HCT116 (cell line): Measurements from ENCODE around the gene MFN2. TPM values are rescaled to one million over a fixed set of nuclear protein-coding genes. Genes with fewer than 3 reads are reported as not detected.

Experiments used
- ATAC-seq: fragments of 200-7000 bp; cut with Tn5 transposase; 2 replicates; pipeline ENCODE4 v1.9.1; 2020; ENCODE audit warnings: mild to moderate bottlenecking, moderate library complexity
- BruUV-seq: library from RNA; stranded (reverse); fragments of 400-500 nt; replicated peaks from 2 replicates; lab custom pipeline; 2021; lab: Mats Ljungman, UMichigan
- CTCF ChIA-PET: fragments of 300-600 bp; sonication (Branson Sonifier 250); formaldehyde crosslinking; loops from one replicate; lab custom pipeline; 2021; ENCODE audit warnings: antibody characterized with exemption; lab: Charles Lee
- POLR2A ChIA-PET: fragments of 300-600, 350-600 bp; sonication (Branson Sonifier 250); formaldehyde crosslinking; loops from one replicate; lab custom pipeline; 2021; ENCODE audit warnings: antibody characterized with exemption; lab: Charles Lee
- RAD21 ChIA-PET, 2 experiments: fragments of 300-600 bp; sonication (Branson Sonifier 250); formaldehyde crosslinking; loops; one replicate each; lab custom pipeline; 2023; ENCODE audit warnings: low total read pairs in 2 of 2; ENCODE audit not compliant: uncharacterized antibody in 2 of 2, unreplicated experiment in 2 of 2, low non-redundant PET in 1 of 2; lab: Charles Lee
- DNase-seq: peaks from one replicate; pipeline ENCODE4 v3.0.0-alpha.2; 2010; ENCODE audit warnings: low read depth, low spot score
- H2AFZ ChIP-seq: fragments of 200-600 bp; shearing (Covaris generic), sonication (generic); 2 replicates; pipeline ENCODE4 v1.6.1; 2017; ENCODE audit warnings: low read depth, mixed run types, mixed read lengths, antibody characterized with exemption, low read length; ENCODE audit not compliant: poor library complexity, severe bottlenecking
- H3K27ac ChIP-seq: 2 replicates; pipeline ENCODE4 v1.5.1; 2012; ENCODE audit warnings: low read depth, low read length
- H3K27me3 ChIP-seq: fragments of 200-600 bp; sonication (generic); 2 replicates; pipeline ENCODE4 v1.6.1; 2016; ENCODE audit warnings: mixed run types, low read length, mixed read lengths; ENCODE audit not compliant: insufficient read depth
- H3K36me3 ChIP-seq, 2 experiments: fragments of 200-500 bp in 1 of 2; fragments of 200-600 bp in 1 of 2; sonication (Bioruptor generic) in 1 of 2; sonication (generic) in 1 of 2; 2 replicates each; pipeline versions ENCODE4 v1.5.1 to v1.6.1; 2014 to 2016; ENCODE audit warnings: low read length in 2 of 2, inconsistent platforms in 1 of 2, mixed read lengths in 1 of 2, mixed run types in 1 of 2; ENCODE audit not compliant: insufficient read depth in 2 of 2, control insufficient read depth in 1 of 2
- H3K4me1 ChIP-seq, 2 experiments: fragments of 200-600 bp in 1 of 2; sonication (generic) in 1 of 2; 2 replicates each; pipeline versions ENCODE4 v1.5.1 to v1.6.1; 2012 to 2017; ENCODE audit warnings: low read length in 2 of 2, inconsistent platforms in 1 of 2, mild to moderate bottlenecking in 1 of 2, mixed read lengths in 1 of 2, mixed run types in 1 of 2, moderate library complexity in 1 of 2; ENCODE audit not compliant: insufficient read depth in 2 of 2, control insufficient read depth in 1 of 2
- H3K4me2 ChIP-seq: fragments of 200-600 bp; sonication (generic); 2 replicates; pipeline ENCODE4 v1.6.1; 2017; ENCODE audit warnings: mixed run types, low read length, mixed read lengths
- H3K4me3 ChIP-seq, 2 experiments: fragments of 200-600 bp in 1 of 2; sonication (generic) in 1 of 2; replicated peaks in 1 of 2; 2 replicates each; pipeline ENCODE4 v1.5.1; 2011 to 2016; ENCODE audit warnings: low read length in 2 of 2, control low read depth in 1 of 2, low read depth in 1 of 2, mild to moderate bottlenecking in 1 of 2, mixed read lengths in 1 of 2, mixed run types in 1 of 2
- H3K79me2 ChIP-seq: fragments of 200-600 bp; sonication (generic); 2 replicates; pipeline ENCODE4 v1.6.1; 2017; ENCODE audit warnings: mild to moderate bottlenecking, mixed run types, low read length, moderate library complexity, mixed read lengths; ENCODE audit not compliant: insufficient read depth
- H3K9ac ChIP-seq: fragments of 200-600 bp; sonication (generic); 2 replicates; pipeline ENCODE4 v1.6.1; 2016; ENCODE audit warnings: low read length, mixed read lengths
- H3K9me2 ChIP-seq: fragments of 200-600 bp; sonication (generic), shearing (Covaris generic); 2 replicates; pipeline ENCODE4 v1.6.1; 2017; ENCODE audit warnings: mixed run types, mild to moderate bottlenecking, moderate library complexity; ENCODE audit not compliant: insufficient read depth
- H3K9me3 ChIP-seq, 2 experiments: fragments of 200-500 bp in 1 of 2; fragments of 200-600 bp in 1 of 2; sonication (Bioruptor generic) in 1 of 2; sonication (generic) in 1 of 2; 2 replicates each; pipeline ENCODE4 v1.6.1; 2014 to 2017; ENCODE audit warnings: low read length in 2 of 2, mixed read lengths in 2 of 2, inconsistent platforms in 1 of 2, low read depth in 1 of 2, mild to moderate bottlenecking in 1 of 2, mixed run types in 1 of 2, moderate library complexity in 1 of 2; ENCODE audit not compliant: control insufficient read depth in 1 of 2, insufficient read depth in 1 of 2
- H4K20me1 ChIP-seq: fragments of 200-600 bp; sonication (generic), shearing (Covaris generic); 2 replicates; pipeline ENCODE4 v1.6.1; 2017; ENCODE audit warnings: mixed run types, mild to moderate bottlenecking, moderate library complexity; ENCODE audit not compliant: insufficient read depth
- ATF3 ChIP-seq: IDR thresholded peaks from 2 replicates; pipeline ENCODE4 v1.6.1; 2012
- CEBPB ChIP-seq: IDR thresholded peaks from 2 replicates; pipeline ENCODE4 v1.6.1; 2012; ENCODE audit warnings: low read depth
- EGR1 ChIP-seq: IDR thresholded peaks from 2 replicates; pipeline ENCODE4 v1.6.1; 2012; ENCODE audit warnings: low read depth
- EZH2phosphoT487 ChIP-seq: fragments of 200-600 bp; IDR thresholded peaks from 2 replicates; pipeline ENCODE4 v1.6.1; 2018; ENCODE audit warnings: antibody characterized with exemption, borderline replicate concordance
- FOSL1 ChIP-seq: IDR thresholded peaks from 2 replicates; pipeline ENCODE4 v1.6.1; 2012; ENCODE audit warnings: low read depth
- POLR2AphosphoS5 ChIP-seq: IDR thresholded peaks from 2 replicates; pipeline ENCODE4 v1.6.1; 2011; ENCODE audit warnings: mild to moderate bottlenecking, low read depth, low read length, moderate library complexity
- REST ChIP-seq: IDR thresholded peaks from 2 replicates; pipeline ENCODE4 v1.6.1; 2012; ENCODE audit warnings: low read depth
- TCF7L2 ChIP-seq: IDR thresholded peaks from 2 replicates; pipeline ENCODE4 v1.7.0; 2011; ENCODE audit warnings: borderline replicate concordance, inconsistent platforms; ENCODE audit not compliant: insufficient read depth, insufficient read length; ENCODE audit errors: extremely low read depth
- ZBTB33 ChIP-seq: IDR thresholded peaks from 2 replicates; pipeline ENCODE4 v1.6.1; 2011; ENCODE audit warnings: mild to moderate bottlenecking, low read length, moderate library complexity; ENCODE audit not compliant: insufficient replicate concordance; ENCODE audit errors: extremely low read depth
- ZFX ChIP-seq: fragments of 450-650 bp; IDR thresholded peaks from 2 replicates; pipeline ENCODE4 v1.6.1; 2017
- ZNF274 ChIP-seq: fragments of 200-500 bp; sonication (Bioruptor generic); IDR thresholded peaks from 2 replicates; pipeline ENCODE4 v1.6.1; 2014; ENCODE audit warnings: mild to moderate bottlenecking, low read depth, low read length, inconsistent platforms
- intact Hi-C: fragments of 100-400 bp; cut with micrococcal nuclease; formaldehyde crosslinking; loops from 2 replicates; pipeline ENCODE4 v1.10.0; 2022
- total RNA-seq: library from RNA; stranded (reverse); gene quantifications from one replicate; pipeline ENCODE4 v1.2.1, GENCODE V29; 2021; ENCODE audit not compliant: unreplicated experiment

The MFN2 gene
- total RNA-seq, 1 experiment from 2014 or later, result 83.0 TPM

GRCh38 chr1:11948822-11949458 lies 31.3 kb upstream of the MFN2 start:
- Histone ChIP-seq H3K9me2 (no peaks in the 10 kb centered on the region), H3K4me3 (no peak overlapping the region), H2AFZ (no peak overlapping the region), H3K36me3 (peaks cover 29 to 61% of the 10 kb centered on the region in 2 experiments), H3K79me2 (no peaks in the 10 kb centered on the region), H3K27me3 (no peaks in the 10 kb centered on the region), H3K4me1 (peaks cover 5 to 19% of the 10 kb centered on the region in 2 experiments; a peak in 2 of 4 replicates), H3K9ac (no peak overlapping the region), H4K20me1 (no peaks in the 10 kb centered on the region), H3K4me2 (no peak overlapping the region), H3K27ac (no peak overlapping the region), H3K9me3 (no peaks in the 10 kb centered on the region)
- BruUV-seq, result no TSS peak
- TF ChIP-seq ATF3 (no peak), ZFX (no peak), ZBTB33 (no peak), ZNF274 (no peak), POLR2AphosphoS5 (no peak; the same call in 1 of the 2 replicates), EZH2phosphoT487 (no peak), FOSL1 (no peak), TCF7L2 (no peak), REST (no peak), CEBPB (no peak), EGR1 (no peak)
- ChIA-PET RAD21 (no interaction called here), CTCF (no interaction called here), POLR2A (interaction anchor here (2.5 kb wide), 1 partner anchor 39 kb away, joined by 17 read pairs; no protein-coding TSS in a partner anchor)
- DNase-seq (no peak), ATAC-seq (peak; percentile 67)
- intact Hi-C loops, result no loop called here
